Measurements from ENCODE around the gene TTC17. TPM values are rescaled to one million over a fixed set of nuclear protein-coding genes. Genes with fewer than 3 reads are reported as not detected.

The TTC17 gene
- total RNA-seq, 2 experiments from 2014 or later, result 71.3 to 84.2 TPM

- peak; percentile 6 for DNase-seq (ENCODE audit: low spot score)
- no peaks in the 10 kb centered on the region for H4K20me1 ChIP-seq (ENCODE audit: insufficient read depth, low read length)
- H3K9me3 ChIP-seq (ENCODE audit: low read length), result no peaks in the 10 kb centered on the region
- TF ChIP-seq EZH2phosphoT487 (IDR thresholded peaks at IDR 0.05; ENCODE audit: borderline replicate concordance, low read depth, low read length), result no peak
- no peak for TF ChIP-seq CTCF (conservative IDR thresholded peaks at IDR 0.05; ENCODE audit: low read length)
- no peak overlapping the region for H3K4me3 ChIP-seq (ENCODE audit: low read depth, low read length, poor library complexity, severe bottlenecking)
- no peaks in the 10 kb centered on the region for H3K9me2 ChIP-seq (ENCODE audit: insufficient read depth, low read length)
- no peak overlapping the region for H2AFZ ChIP-seq (ENCODE audit: low read length)
- H3K36me3 ChIP-seq (ENCODE audit: insufficient read depth, low read length), result no peaks in the 10 kb centered on the region
- H3K4me2 ChIP-seq (ENCODE audit: low read length), result no peak overlapping the region
- ChIA-PET POLR2A (no interaction called here), CTCF (ENCODE audit: unreplicated experiment) (no interaction called here)
- no peaks in the 10 kb centered on the region for H3K79me2 ChIP-seq (ENCODE audit: insufficient read depth, low read depth, low read length)
- no peak overlapping the region for H3K27ac ChIP-seq (ENCODE audit: low read depth, low read length, poor library complexity, severe bottlenecking)
- no peaks in the 10 kb centered on the region for H3K4me1 ChIP-seq (ENCODE audit: insufficient read depth, low read length, poor library complexity, severe bottlenecking)
- intact Hi-C loops (cut with micrococcal nuclease; ENCODE audit: unreplicated experiment), result no loop called here
- no TSS peak for BruUV-seq (replicated peaks)
These were observed 156.4 kb downstream of the TTC17 start for GRCh38 chr11:43515090-43515489.

- intact Hi-C loops (cut with micrococcal nuclease; ENCODE audit: unreplicated experiment), result no loop called here
- Histone ChIP-seq H3K36me3 (ENCODE audit: insufficient read depth, low read length) (no peaks in the 10 kb centered on the region), H4K20me1 (ENCODE audit: insufficient read depth, low read length) (no peaks in the 10 kb centered on the region), H3K9me2 (ENCODE audit: insufficient read depth, low read length) (no peaks in the 10 kb centered on the region), H3K79me2 (ENCODE audit: insufficient read depth, low read depth, low read length) (no peaks in the 10 kb centered on the region), H3K4me1 (ENCODE audit: insufficient read depth, low read length, poor library complexity, severe bottlenecking) (no peaks in the 10 kb centered on the region), H3K4me2 (ENCODE audit: low read length) (no peak overlapping the region), H3K27ac (ENCODE audit: low read depth, low read length, poor library complexity, severe bottlenecking) (no peak overlapping the region), H2AFZ (ENCODE audit: low read length) (no peak overlapping the region), H3K9me3 (ENCODE audit: low read length) (no peaks in the 10 kb centered on the region), H3K4me3 (ENCODE audit: low read depth, low read length, poor library complexity, severe bottlenecking) (no peak overlapping the region)
- no peak for TF ChIP-seq EZH2phosphoT487 (IDR thresholded peaks at IDR 0.05; ENCODE audit: borderline replicate concordance, low read depth, low read length)
- no peak for TF ChIP-seq CTCF (conservative IDR thresholded peaks at IDR 0.05; ENCODE audit: low read length)
- BruUV-seq (replicated peaks), result no TSS peak
- CTCF ChIA-PET (ENCODE audit: unreplicated experiment), result no interaction called here
- DNase-seq (ENCODE audit: low spot score), result no peak
- POLR2A ChIA-PET, result interaction anchor here (0.8 kb wide), 1 partner anchor 12 kb away, joined by 3 read pairs; no protein-coding TSS in a partner anchor
These were observed 157.7 kb downstream of the TTC17 start for GRCh38 chr11:43516316-43516850.

GRCh38 chr11:43517518-43517917, 158.8 kb downstream of the TTC17 start:
- POLR2A ChIA-PET, result interaction anchor here (0.8 kb wide), 1 partner anchor 9 kb away, joined by 3 read pairs; no protein-coding TSS in a partner anchor

More at GRCh38 chr11:43517518-43517917, 158.8 kb downstream of the TTC17 start:
- CTCF ChIA-PET (ENCODE audit: unreplicated experiment), result no interaction called here
- H3K9me3 ChIP-seq (ENCODE audit: low read length), result no peaks in the 10 kb centered on the region
- no peak overlapping the region for H2AFZ ChIP-seq (ENCODE audit: low read length)
- no peaks in the 10 kb centered on the region for H3K9me2 ChIP-seq (ENCODE audit: insufficient read depth, low read length)
- H3K4me3 ChIP-seq (ENCODE audit: low read depth, low read length, poor library complexity, severe bottlenecking), result no peak overlapping the region
- no peaks in the 10 kb centered on the region for H4K20me1 ChIP-seq (ENCODE audit: insufficient read depth, low read length)
- no TSS peak for BruUV-seq (replicated peaks)
- no peak for DNase-seq (ENCODE audit: low spot score)
- intact Hi-C loops (cut with micrococcal nuclease; ENCODE audit: unreplicated experiment), result no loop called here
- no peak overlapping the region for H3K4me2 ChIP-seq (ENCODE audit: low read length)
- H3K4me1 ChIP-seq (ENCODE audit: insufficient read depth, low read length, poor library complexity, severe bottlenecking), result no peaks in the 10 kb centered on the region
- TF ChIP-seq CTCF (conservative IDR thresholded peaks at IDR 0.05; ENCODE audit: low read length) (no peak), EZH2phosphoT487 (IDR thresholded peaks at IDR 0.05; ENCODE audit: borderline replicate concordance, low read depth, low read length) (no peak)
- no peak overlapping the region for H3K27ac ChIP-seq (ENCODE audit: low read depth, low read length, poor library complexity, severe bottlenecking)
- H3K36me3 ChIP-seq (ENCODE audit: insufficient read depth, low read length), result no peaks in the 10 kb centered on the region
- H3K79me2 ChIP-seq (ENCODE audit: insufficient read depth, low read depth, low read length), result no peaks in the 10 kb centered on the region

Measured in OCI-LY7 (cell line).